IPS-20b (cell line): ENCODE results near the gene ARMC9.
A peak's percentile ranks its signal among the peaks of the same experiment; 100 is the strongest.

ENCODE experiments used
- H3K27ac ChIP-seq: one replicate; pipeline ENCODE4 v1.5.1; 2013; ENCODE audit warnings: low read length
- H3K27me3 ChIP-seq: 2 replicates; pipeline ENCODE4 v1.6.1; 2013; ENCODE audit warnings: mild to moderate bottlenecking, low read length, inconsistent platforms; ENCODE audit not compliant: insufficient read depth
- H3K36me3 ChIP-seq: 2 replicates; pipeline ENCODE4 v1.6.1; 2013; ENCODE audit warnings: low read depth, mild to moderate bottlenecking, inconsistent platforms, low read length, moderate library complexity; ENCODE audit not compliant: insufficient read depth
- H3K4me1 ChIP-seq: 2 replicates; pipeline ENCODE4 v1.6.1; 2013; ENCODE audit warnings: mild to moderate bottlenecking, control low read depth, inconsistent platforms, low read length, moderate library complexity; ENCODE audit not compliant: insufficient read depth
- H3K4me3 ChIP-seq: 2 replicates; pipeline ENCODE4 v1.5.1; 2013; ENCODE audit warnings: mild to moderate bottlenecking, low read length, inconsistent platforms
- H3K9ac ChIP-seq: 2 replicates; pipeline ENCODE4 v1.6.1; 2013; ENCODE audit warnings: low read depth, mild to moderate bottlenecking, inconsistent platforms, low read length, moderate library complexity
- H3K9me3 ChIP-seq: 2 replicates; pipeline ENCODE4 v1.6.1; 2013; ENCODE audit warnings: mild to moderate bottlenecking, low read depth, low read length, inconsistent platforms; ENCODE audit not compliant: insufficient read depth

The ARMC9 gene

DNA sequence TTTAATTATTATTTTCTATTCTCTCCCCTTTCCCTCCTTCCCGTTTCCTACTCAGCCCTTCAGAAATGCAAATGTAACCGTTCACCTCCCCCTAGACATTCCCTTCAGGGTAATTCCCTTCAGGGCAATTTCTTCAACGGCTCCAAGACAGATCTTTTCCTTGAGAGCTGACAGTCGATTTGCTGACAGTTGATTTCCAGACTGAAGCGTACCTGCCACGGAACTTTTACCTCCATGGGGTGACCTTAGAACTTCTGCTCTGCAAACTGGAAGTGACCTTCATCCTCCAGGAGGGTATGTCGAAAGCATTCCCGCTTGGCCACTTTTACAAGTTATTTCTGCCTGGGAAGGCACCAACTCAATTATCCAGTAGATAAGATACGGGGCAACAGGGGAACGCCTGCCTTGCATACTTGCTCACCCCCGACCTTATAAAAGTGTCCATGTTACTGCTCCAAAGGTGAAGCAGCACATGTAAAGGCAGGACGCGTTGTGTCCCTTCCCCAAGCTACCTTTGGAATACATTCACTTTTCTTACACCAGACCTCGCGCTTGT is 215.6 kb downstream of the ARMC9 start:
- Histone ChIP-seq H3K4me3 (peak overlapping the region; percentile 3; the same call in 1 of the 2 replicates), H3K27me3 (no peaks in the 10 kb centered on the region; the same call in 1 of the 2 replicates), H3K4me1 (peaks cover 25% of the 10 kb centered on the region), H3K9me3 (peaks cover 12% of the 10 kb centered on the region; the same call in 1 of the 2 replicates), H3K9ac (no peak overlapping the region; the same call in 1 of the 2 replicates), H3K27ac (no peak overlapping the region), H3K36me3 (no peaks in the 10 kb centered on the region)

- Histone ChIP-seq H3K9me3 (peaks cover 4% of the 10 kb centered on the region; the same call in 1 of the 2 replicates), H3K27me3 (no peaks in the 10 kb centered on the region; the same call in 1 of the 2 replicates), H3K36me3 (no peaks in the 10 kb centered on the region), H3K4me3 (no peak overlapping the region), H3K27ac (no peak overlapping the region), H3K9ac (no peak overlapping the region), H3K4me1 (peaks cover 25% of the 10 kb centered on the region)
Observed at GRCh38 chr2:231415029-231415428, 216.6 kb downstream of the ARMC9 start.

DNA sequence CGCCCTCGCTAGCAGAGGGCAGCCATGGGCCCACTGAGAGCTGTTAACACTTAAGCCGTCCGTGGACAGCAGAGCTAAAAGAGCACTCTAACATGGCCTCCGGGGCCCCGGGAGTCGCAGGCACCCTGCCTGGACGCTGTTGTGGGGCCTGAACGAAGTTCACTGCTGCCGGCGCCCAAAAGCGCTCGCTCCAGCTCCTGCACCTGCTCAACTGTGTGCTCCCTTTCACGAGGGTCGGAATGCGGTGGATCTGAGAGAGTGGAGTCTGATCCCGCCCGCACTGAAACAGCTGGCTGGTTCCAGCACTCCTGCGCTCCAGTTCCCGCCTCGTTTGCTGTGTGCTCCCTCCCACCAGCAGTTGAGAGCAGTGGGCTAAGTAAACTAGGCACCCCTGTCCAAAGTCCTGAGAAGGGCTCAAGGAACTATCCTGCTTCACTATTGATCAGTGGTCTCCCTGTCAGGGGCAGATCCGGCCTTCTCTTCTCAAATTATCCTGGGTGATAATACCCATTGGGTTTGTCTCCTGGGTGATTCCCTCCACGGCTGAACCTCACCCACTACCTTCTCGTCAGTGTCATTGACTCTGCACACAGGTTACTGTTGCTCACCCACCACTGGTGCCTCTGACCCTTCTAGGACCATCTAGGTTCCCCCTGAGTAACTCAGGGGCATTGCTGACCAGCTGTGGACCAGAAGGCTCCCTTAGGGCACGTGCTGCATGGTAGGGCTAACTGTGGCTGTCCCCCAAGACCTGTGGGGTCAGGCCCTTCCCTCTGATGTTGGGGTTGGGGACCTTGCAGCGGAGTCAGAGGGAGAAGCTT is 220.6 kb downstream of the ARMC9 start:
- Histone ChIP-seq H3K27ac (no peak overlapping the region), H3K36me3 (no peaks in the 10 kb centered on the region), H3K4me3 (no peak overlapping the region), H3K9ac (no peak overlapping the region), H3K4me1 (peaks cover 5% of the 10 kb centered on the region; the same call in 1 of the 2 replicates), H3K27me3 (no peaks in the 10 kb centered on the region; the same call in 1 of the 2 replicates), H3K9me3 (no peaks in the 10 kb centered on the region)

DNA sequence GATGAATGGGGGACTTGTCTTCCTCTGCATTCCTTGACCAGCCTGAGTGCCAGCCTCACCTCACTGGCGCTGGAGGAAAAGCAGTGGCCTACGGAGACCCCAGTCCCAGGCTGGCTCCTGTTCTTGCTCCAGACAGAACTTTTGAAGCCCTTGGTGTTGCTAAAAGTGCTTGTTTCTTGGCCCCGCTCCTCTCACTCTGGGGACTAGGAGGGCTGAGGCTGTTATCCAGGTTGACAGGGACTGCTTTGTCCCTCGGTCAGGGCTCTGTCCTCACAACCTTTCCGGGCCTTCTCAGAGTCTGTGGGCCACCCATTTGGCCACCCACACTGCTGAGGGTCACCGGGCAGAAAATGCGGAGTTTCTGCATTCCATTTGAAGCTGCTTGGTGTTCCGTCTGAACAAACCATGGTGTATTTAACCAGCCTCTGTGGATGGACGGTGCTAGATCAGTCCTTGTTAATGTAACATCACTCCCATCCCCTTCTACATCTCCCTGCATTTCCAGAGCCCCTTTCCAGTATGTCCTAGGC is 222.7 kb downstream of the ARMC9 start:
- H3K9ac ChIP-seq = no peak overlapping the region
- no peak overlapping the region for H3K4me3 ChIP-seq
- no peaks in the 10 kb centered on the region for H3K36me3 ChIP-seq
- H3K4me1 ChIP-seq = no peaks in the 10 kb centered on the region
- H3K27me3 ChIP-seq = no peaks in the 10 kb centered on the region; the same call in 1 of the 2 replicates
- no peak overlapping the region for H3K27ac ChIP-seq
- no peaks in the 10 kb centered on the region for H3K9me3 ChIP-seq

DNA sequence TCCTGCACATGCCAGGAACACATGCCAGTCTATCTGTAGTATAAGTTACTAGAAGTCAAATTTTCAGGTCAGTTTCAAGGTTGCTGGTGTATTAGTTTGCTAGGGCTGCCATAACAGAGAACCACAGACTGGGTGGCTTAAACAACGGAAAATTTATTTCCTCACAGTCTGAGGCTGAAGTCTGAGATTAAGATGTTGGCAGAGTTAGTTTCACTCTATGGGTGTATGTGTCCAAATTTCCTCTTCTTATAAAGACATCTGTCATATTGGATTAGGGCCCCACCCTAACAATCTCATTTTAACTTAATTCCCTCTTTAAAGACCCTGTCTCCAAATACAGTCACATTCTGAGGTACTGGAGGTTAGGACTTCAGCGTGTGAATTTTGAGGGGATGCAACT is 223.6 kb downstream of the ARMC9 start:
- H3K27ac ChIP-seq = no peak overlapping the region
- H3K9me3 ChIP-seq = no peaks in the 10 kb centered on the region
- H3K36me3 ChIP-seq = no peaks in the 10 kb centered on the region
- no peak overlapping the region for H3K4me3 ChIP-seq
- no peak overlapping the region for H3K9ac ChIP-seq
- H3K27me3 ChIP-seq = no peaks in the 10 kb centered on the region; the same call in 1 of the 2 replicates
- H3K4me1 ChIP-seq = no peaks in the 10 kb centered on the region

- no peak overlapping the region for H3K9ac ChIP-seq
- H3K27me3 ChIP-seq = no peaks in the 10 kb centered on the region; the same call in 1 of the 2 replicates
- no peak overlapping the region for H3K27ac ChIP-seq
- no peak overlapping the region for H3K4me3 ChIP-seq
- H3K9me3 ChIP-seq = no peaks in the 10 kb centered on the region
- H3K36me3 ChIP-seq = no peaks in the 10 kb centered on the region
- no peaks in the 10 kb centered on the region for H3K4me1 ChIP-seq
Observed at GRCh38 chr2:231423176-231423575, 224.7 kb downstream of the ARMC9 start.
